GM21786 (cell line): Measurements from ENCODE around the gene TSEN54.

Source experiments
- ATAC-seq: cut with Tn5 transposase; IDR thresholded peaks from one replicate; pipeline ENCODE4 v1.9.1; 2021; ENCODE audit not compliant: unreplicated experiment

TSEN54 gene

GRCh38 chr17:75564195-75564594 lies 47.9 kb downstream of the TSEN54 start:
- ATAC-seq: no peak

GRCh38 chr17:75565066-75565465 lies 48.7 kb downstream of the TSEN54 start:
- no peak for ATAC-seq

GRCh38 chr17:75565618-75566017 lies 49.3 kb downstream of the TSEN54 start:
- no peak for ATAC-seq

- no peak for ATAC-seq
These were observed 50.1 kb downstream of the TSEN54 start for GRCh38 chr17:75566416-75566815.

- no peak for ATAC-seq
These were observed 50.5 kb downstream of the TSEN54 start for GRCh38 chr17:75566834-75567233.

- no peak for ATAC-seq
These were observed 52.3 kb downstream of the TSEN54 start for GRCh38 chr17:75568412-75569255.

- no peak for ATAC-seq
These were observed 53.8 kb downstream of the TSEN54 start for GRCh38 chr17:75570034-75570676.

- no peak for ATAC-seq
These were observed 54.4 kb downstream of the TSEN54 start for GRCh38 chr17:75570772-75571171.

- no peak for ATAC-seq
These were observed 55.0 kb downstream of the TSEN54 start for GRCh38 chr17:75571197-75571884.

GRCh38 chr17:75571885-75572215 lies 55.5 kb downstream of the TSEN54 start:
- ATAC-seq: no peak

- ATAC-seq: no peak
These were observed 56.6 kb downstream of the TSEN54 start for GRCh38 chr17:75572713-75573539.

GRCh38 chr17:75573540-75573957 lies 57.2 kb downstream of the TSEN54 start:
- ATAC-seq: no peak

GRCh38 chr17:75573994-75574393 lies 57.7 kb downstream of the TSEN54 start:
- no peak for ATAC-seq
